ENCODE data around the gene EML1. TPM values are rescaled to one million over a fixed set of nuclear protein-coding genes. Genes with fewer than 3 reads are reported as not detected.
"Not testable (repeated sequence)": the region's sequence is repeated elsewhere in the genome, so short reads cannot be mapped to it uniquely, and the experiment has no call there.

The EML1 gene
- total and polyA plus RNA-seq, 3 experiments from 2014 or later, result 1.3 to 1.7 TPM; not detected in 1

GRCh38 chr14:99941211-99941610 lies 148.0 kb downstream of the EML1 start:
- Mint-ChIP-seq H3K4me1 (peaks cover 2 to 6% (median 3%) of the 10 kb centered on the region in 3 donors), H3K9me3 (no peaks in the 10 kb centered on the region), H3K27ac (no peak overlapping the region), H3K36me3 (no peaks in the 10 kb centered on the region), H3K27me3 (peaks cover 5 to 12% of the 10 kb centered on the region in 2 donors), H3K4me3 (no peak overlapping the region)
- H3K36me3 ChIP-seq (ENCODE audit: insufficient read depth, low read length), result no peaks in the 10 kb centered on the region
- ChIA-PET POLR2A (no interaction called here), CTCF (no interaction called here)
- H3K4me3 ChIP-seq (ENCODE audit: low read length), result no peak overlapping the region
- no peaks in the 10 kb centered on the region for H3K27me3 ChIP-seq (ENCODE audit: insufficient read depth, low read length, poor library complexity, severe bottlenecking)
- H3K27ac ChIP-seq (ENCODE audit: low read depth, low read length), result no peak overlapping the region
- peaks cover 2% of the 10 kb centered on the region for H3K4me1 ChIP-seq (ENCODE audit: insufficient read depth, low read length)
- H3K9me3 ChIP-seq (ENCODE audit: low read length), result no peaks in the 10 kb centered on the region
- DNase-seq, result no peak

- Mint-ChIP-seq H3K9me3 (no peaks in the 10 kb centered on the region), H3K27ac (no peak overlapping the region), H3K4me3 (no peak overlapping the region), H3K4me1 (peaks cover 10 to 15% (median 11%) of the 10 kb centered on the region in 3 donors), H3K27me3 (peaks cover 19 to 26% of the 10 kb centered on the region in 2 donors), H3K36me3 (no peaks in the 10 kb centered on the region)
- no peak for DNase-seq
- Histone ChIP-seq H3K27me3 (ENCODE audit: insufficient read depth, low read length, poor library complexity, severe bottlenecking) (peaks cover 5% of the 10 kb centered on the region), H3K27ac (ENCODE audit: low read depth, low read length) (no peak overlapping the region), H3K4me1 (ENCODE audit: insufficient read depth, low read length) (peaks cover 11% of the 10 kb centered on the region), H3K4me3 (ENCODE audit: low read length) (no peak overlapping the region), H3K9me3 (ENCODE audit: low read length) (no peaks in the 10 kb centered on the region), H3K36me3 (ENCODE audit: insufficient read depth, low read length) (no peaks in the 10 kb centered on the region)
- POLR2A ChIA-PET, result no interaction called here
- CTCF ChIA-PET, result no interaction called here
Measured at GRCh38 chr14:99943620-99944019, 150.4 kb downstream of the EML1 start.

GRCh38 chr14:99944241-99944651 lies 151.0 kb downstream of the EML1 start:
- Histone ChIP-seq H3K27me3 (ENCODE audit: insufficient read depth, low read length, poor library complexity, severe bottlenecking) (peaks cover 5% of the 10 kb centered on the region), H3K36me3 (ENCODE audit: insufficient read depth, low read length) (no peaks in the 10 kb centered on the region), H3K9me3 (ENCODE audit: low read length) (no peaks in the 10 kb centered on the region), H3K4me3 (ENCODE audit: low read length) (no peak overlapping the region), H3K27ac (ENCODE audit: low read depth, low read length) (no peak overlapping the region), H3K4me1 (ENCODE audit: insufficient read depth, low read length) (peaks cover 11% of the 10 kb centered on the region)
- Mint-ChIP-seq H3K9me3 (no peaks in the 10 kb centered on the region), H3K4me3 (peak overlapping the region in 1 of 7 donors; percentile 18), H3K27ac (no peak overlapping the region), H3K4me1 (peaks cover 10 to 15% (median 11%) of the 10 kb centered on the region in 3 donors), H3K27me3 (peaks cover 20 to 26% of the 10 kb centered on the region in 2 donors), H3K36me3 (no peaks in the 10 kb centered on the region)
- ChIA-PET CTCF (no interaction called here), POLR2A (no interaction called here)
- DNase-seq, result no peak

GRCh38 chr14:99945732-99946651 lies 152.8 kb downstream of the EML1 start:
- Histone ChIP-seq H3K27me3 (ENCODE audit: insufficient read depth, low read length, poor library complexity, severe bottlenecking) (peaks cover 5% of the 10 kb centered on the region), H3K36me3 (ENCODE audit: insufficient read depth, low read length) (no peaks in the 10 kb centered on the region), H3K4me1 (ENCODE audit: insufficient read depth, low read length) (peaks cover 11% of the 10 kb centered on the region), H3K9me3 (ENCODE audit: low read length) (no peaks in the 10 kb centered on the region), H3K27ac (ENCODE audit: low read depth, low read length) (no peak overlapping the region), H3K4me3 (ENCODE audit: low read length) (peak overlapping the region; percentile 29)
- peak in 2 of 5 donors; percentile 21 to 49 for DNase-seq
- peaks cover 10 to 15% (median 11%) of the 10 kb centered on the region in 3 donors for H3K4me1 Mint-ChIP-seq
- no peaks in the 10 kb centered on the region for H3K9me3 Mint-ChIP-seq
- CTCF ChIA-PET, result interaction anchor here (0.8 to 1.6 kb wide), 7 partner anchors 9 to 1448 kb away, joined by 3 to 4 read pairs (median 3); no protein-coding TSS in a partner anchor
- POLR2A ChIA-PET, result no interaction called here
- H3K4me3 Mint-ChIP-seq, result peak overlapping the region; percentile 63 to 91 (median 77)
- peak overlapping the region in 3 of 8 donors; percentile 12 to 42 (median 38) for H3K27ac Mint-ChIP-seq
- H3K36me3 Mint-ChIP-seq, result no peaks in the 10 kb centered on the region
- H3K27me3 Mint-ChIP-seq, result peaks cover 23 to 31% of the 10 kb centered on the region in 2 donors

- peak overlapping the region; percentile 63 to 91 (median 77) for H3K4me3 Mint-ChIP-seq
- no peaks in the 10 kb centered on the region for H3K9me3 Mint-ChIP-seq
- H3K36me3 Mint-ChIP-seq, result no peaks in the 10 kb centered on the region
- DNase-seq, result peak; percentile 28 to 61 (median 43)
- Histone ChIP-seq H3K27ac (ENCODE audit: low read depth, low read length) (no peak overlapping the region), H3K4me3 (ENCODE audit: low read length) (peak overlapping the region; percentile 29), H3K27me3 (ENCODE audit: insufficient read depth, low read length, poor library complexity, severe bottlenecking) (peaks cover 5% of the 10 kb centered on the region), H3K36me3 (ENCODE audit: insufficient read depth, low read length) (no peaks in the 10 kb centered on the region), H3K9me3 (ENCODE audit: low read length) (no peaks in the 10 kb centered on the region), H3K4me1 (ENCODE audit: insufficient read depth, low read length) (peaks cover 11% of the 10 kb centered on the region)
- POLR2A ChIA-PET, result no interaction called here
- peaks cover 10 to 15% (median 11%) of the 10 kb centered on the region in 3 donors for H3K4me1 Mint-ChIP-seq
- H3K27ac Mint-ChIP-seq, result peak overlapping the region in 3 of 8 donors; percentile 12 to 63 (median 38)
- H3K27me3 Mint-ChIP-seq, result peaks cover 23 to 31% of the 10 kb centered on the region in 2 donors
- CTCF ChIA-PET, result interaction anchor here (0.7 to 1.6 kb wide), 9 partner anchors 8 to 1447 kb away, joined by 3 to 4 read pairs (median 3); no protein-coding TSS in a partner anchor
Measured at GRCh38 chr14:99946652-99947489, 153.7 kb downstream of the EML1 start.

GRCh38 chr14:99947695-99948094 lies 154.5 kb downstream of the EML1 start:
- Mint-ChIP-seq H3K9me3 (peaks cover 0 to under 1% (median 0%) of the 10 kb centered on the region in 5 donors), H3K27ac (no peak overlapping the region), H3K4me1 (peaks cover 11 to 15% (median 11%) of the 10 kb centered on the region in 3 donors), H3K36me3 (no peaks in the 10 kb centered on the region), H3K4me3 (peak overlapping the region in 2 of 7 donors; percentile 9 to 36), H3K27me3 (peaks cover 20 to 31% of the 10 kb centered on the region in 2 donors)
- ChIA-PET CTCF (interaction anchor here (0.7 to 1.6 kb wide), 2 partner anchors 8 to 15 kb away, joined by 3 read pairs; no protein-coding TSS in a partner anchor), POLR2A (no interaction called here)
- no peaks in the 10 kb centered on the region for H3K9me3 ChIP-seq (ENCODE audit: low read length)
- H3K27ac ChIP-seq (ENCODE audit: low read depth, low read length), result no peak overlapping the region
- no peak overlapping the region for H3K4me3 ChIP-seq (ENCODE audit: low read length)
- peaks cover 11% of the 10 kb centered on the region for H3K4me1 ChIP-seq (ENCODE audit: insufficient read depth, low read length)
- H3K27me3 ChIP-seq (ENCODE audit: insufficient read depth, low read length, poor library complexity, severe bottlenecking), result peaks cover 5% of the 10 kb centered on the region
- no peak for DNase-seq
- no peaks in the 10 kb centered on the region for H3K36me3 ChIP-seq (ENCODE audit: insufficient read depth, low read length)

DNA sequence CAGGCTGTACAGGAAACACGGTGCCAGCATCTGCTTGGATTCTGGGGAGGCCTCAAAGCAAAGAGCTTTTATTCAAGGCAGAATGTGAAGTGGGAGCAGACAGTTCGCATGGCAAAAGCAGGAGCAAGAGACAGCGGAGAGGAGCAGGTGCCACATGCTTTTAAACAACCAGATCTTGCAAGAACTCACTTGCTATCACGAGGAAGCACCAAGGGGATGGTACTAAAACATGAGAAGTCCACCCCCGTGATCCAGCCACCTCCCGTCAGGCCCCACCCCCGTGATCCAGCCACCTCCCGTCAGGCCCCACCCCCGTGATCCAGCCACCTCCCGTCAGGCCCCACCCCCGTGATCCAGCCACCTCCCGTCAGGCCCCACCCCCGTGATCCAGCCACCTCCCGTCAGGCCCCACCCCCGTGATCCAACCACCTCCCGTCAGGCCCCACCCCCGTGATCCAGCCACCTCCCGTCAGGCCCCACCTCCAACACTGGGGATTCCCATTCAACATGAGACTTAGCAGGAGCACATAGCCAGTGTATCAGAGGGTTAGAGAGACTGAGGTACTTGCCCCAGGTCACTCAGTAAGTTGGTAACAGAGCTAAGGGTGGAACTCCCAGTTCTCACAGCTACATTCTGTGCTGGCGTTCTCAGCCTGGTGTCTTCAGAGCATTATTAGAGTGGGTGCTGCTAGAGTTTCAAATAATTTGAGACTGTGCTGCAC lies 156.0 kb downstream of the EML1 start:
- peaks cover 11% of the 10 kb centered on the region for H3K4me1 ChIP-seq (ENCODE audit: insufficient read depth, low read length)
- H3K4me1 Mint-ChIP-seq, result peaks cover 11 to 15% (median 12%) of the 10 kb centered on the region in 3 donors
- CTCF ChIA-PET; DNase-seq; H3K27me3 ChIP-seq (ENCODE audit: insufficient read depth, low read length, poor library complexity, severe bottlenecking); H3K36me3 ChIP-seq (ENCODE audit: insufficient read depth, low read length); H3K4me3 Mint-ChIP-seq; H3K27ac ChIP-seq (ENCODE audit: low read depth, low read length); H3K36me3 Mint-ChIP-seq; H3K4me3 ChIP-seq (ENCODE audit: low read length); H3K9me3 ChIP-seq (ENCODE audit: low read length); H3K9me3 Mint-ChIP-seq; POLR2A ChIA-PET: not testable (repeated sequence)
- peaks cover 20 to 22% of the 10 kb centered on the region in 2 donors for H3K27me3 Mint-ChIP-seq
- H3K27ac Mint-ChIP-seq, result peak overlapping the region in 1 of 8 donors; percentile 68
